K562 (cell line): Measurements from ENCODE around the gene EGFL7. TPM values are rescaled to one million over a fixed set of nuclear protein-coding genes. Genes with fewer than 3 reads are reported as not detected.

Experiments used
- ARID1B ChIP-seq: fragments of 450-650 bp; IDR thresholded peaks from 2 replicates; pipeline ENCODE4 v1.6.1; 2016; ENCODE audit warnings: antibody characterized with exemption, mild to moderate bottlenecking, inconsistent platforms
- ATF4 ChIP-seq: fragments of 450-650 bp; formaldehyde crosslinking; IDR thresholded peaks from 2 replicates; pipeline ENCODE4 v1.4.0; 2022; ENCODE audit warnings: mild to moderate bottlenecking, moderate library complexity
- CHAMP1 ChIP-seq: fragments of 450-650 bp; IDR thresholded peaks from 2 replicates; pipeline ENCODE4 v1.6.1; 2016; ENCODE audit warnings: mild to moderate bottlenecking
- CREB3L1 ChIP-seq: fragments of 450-650 bp; IDR thresholded peaks from 2 replicates; pipeline ENCODE4 v1.6.1; 2014; ENCODE audit warnings: low read depth, mild to moderate bottlenecking, moderate library complexity, borderline replicate concordance
- DACH1 ChIP-seq: fragments of 450-650 bp; IDR thresholded peaks from 2 replicates; pipeline ENCODE4 v1.6.1; 2018; ENCODE audit not compliant: partially characterized antibody
- ETV1 ChIP-seq: fragments of 450-650 bp; conservative IDR thresholded peaks from 2 replicates; pipeline ENCODE4 v1.6.1; 2016; ENCODE audit warnings: missing genetic modification characterization, control low read depth, low read depth, missing compliant biosample characterization
- FOXA1 ChIP-seq: fragments of 450-650 bp; IDR thresholded peaks from 2 replicates; pipeline ENCODE4 v1.6.1; 2016; ENCODE audit warnings: mild to moderate bottlenecking, borderline replicate concordance
- HMGXB4 ChIP-seq: sonication (generic); formaldehyde crosslinking; IDR thresholded peaks from 2 replicates; pipeline ENCODE4 v1.8.1; 2023; ENCODE audit warnings: mild to moderate bottlenecking, missing genetic modification reagents
- KAT8 ChIP-seq: fragments of 450-650 bp; IDR thresholded peaks from 2 replicates; pipeline ENCODE4 v1.6.1; 2016; ENCODE audit warnings: low read depth, mild to moderate bottlenecking
- KHSRP ChIP-seq: fragments of 450-650 bp; IDR thresholded peaks from 2 replicates; pipeline ENCODE4 v1.6.1; 2017
- NKRF ChIP-seq: fragments of 450-650 bp; IDR thresholded peaks from 2 replicates; pipeline ENCODE4 v1.6.1; 2016; ENCODE audit warnings: borderline replicate concordance
- SNIP1 ChIP-seq: fragments of 450-650 bp; IDR thresholded peaks from 2 replicates; pipeline ENCODE4 v1.7.1; 2017; ENCODE audit warnings: low read depth, mild to moderate bottlenecking
- XRCC4 ChIP-seq: IDR thresholded peaks from one replicate; pipeline ENCODE4 v1.6.1; 2011; ENCODE audit not compliant: insufficient read depth, insufficient read length; ENCODE audit errors: extremely low read depth
- ZNF121 ChIP-seq: sonication (generic); formaldehyde crosslinking; conservative IDR thresholded peaks from 2 replicates; pipeline ENCODE4 v1.8.0; 2022; ENCODE audit warnings: missing genetic modification reagents
- ZNF785 ChIP-seq: fragments of 250-450 bp; sonication (Bioruptor Pico); IDR thresholded peaks from 2 replicates; pipeline ENCODE4 v1.4.0; 2020; ENCODE audit warnings: mild to moderate bottlenecking
- polyA plus RNA-seq, 8 experiments: library from polyadenylated mRNA; depleted of rRNA in 4 of 8; stranded (reverse) in 5 of 8; unstranded in 3 of 8; fragments of >200 nt; fragmentation: Nextera tagmentation in 2 of 8; fragmentation: Illumina TruSeq in 1 of 8; extraction: Ambion mirVana in 2 of 8; extraction: Trizol in 1 of 8; gene quantifications; 2 replicates each; pipeline versions ENCODE4 v1.2.1 to v1.2.3, GENCODE V29; 2011 to 2014; ENCODE audit warnings: inconsistent platforms in 1 of 8, missing spikeins in 1 of 8
- total RNA-seq, 7 experiments: library from RNA; depleted of rRNA in 6 of 7; stranded (reverse); fragments of >200 nt in 6 of 7; fragmentation: Illumina TruSeq in 2 of 7; extraction: Trizol in 2 of 7; gene quantifications; 2 replicates each; pipeline versions ENCODE4 v1.2.1 to v1.2.3, GENCODE V29; 2011 to 2021; ENCODE audit warnings: low replicate concordance in 1 of 7

EGFL7 gene
- total and polyA plus RNA-seq, 9 of the 15 experiments (the other 6 are each of a cell fraction or from before 2014, with no cell fraction given): 1.5 to 286 (median 55.5) TPM

- TF ChIP-seq CHAMP1 (no peak), CREB3L1 (peak; percentile 32; the same call in 1 of the 2 replicates), HMGXB4 (CRISPR knock-in tag) (no peak), KHSRP (no peak), ATF4 (CRISPR knock-in tag) (no peak), ETV1 (tag) (peak; percentile 86), XRCC4 (no peak), KAT8 (no peak), NKRF (peak; percentile 16; the same call in 1 of the 2 replicates), ZNF785 (CRISPR knock-in tag) (no peak), ARID1B (peak; percentile 81), ZNF121 (no peak), SNIP1 (no peak), FOXA1 (no peak), DACH1 (peak; percentile 5)
Measured at GRCh38 chr9:136645903-136646754, 16.6 kb upstream of the EGFL7 start (continued).
